GM12878 (cell line): ENCODE data around the gene C22orf31. TPM values are rescaled to one million over a fixed set of nuclear protein-coding genes. Genes with fewer than 3 reads are reported as not detected.

Source experiments
- ATAC-seq: fragments of 200-7000 bp; cut with Tn5 transposase; 3 replicates; pipeline ENCODE4 v1.9.1; 2020; ENCODE audit warnings: mild to moderate bottlenecking, moderate library complexity
- BruUV-seq: library from RNA; stranded (reverse); fragments of 400-500 nt; replicated peaks from 2 replicates; lab custom pipeline; 2021; lab: Mats Ljungman, UMichigan
- CTCF ChIA-PET: fragments of 300-600 bp; sonication (Branson Sonifier 250); formaldehyde crosslinking; extraction: SDS; loops from one replicate; lab custom pipeline; 2021; ENCODE audit warnings: inconsistent platforms; lab: Yijun Ruan, JAX
- POLR2A ChIA-PET: fragments of 350-600 bp; formaldehyde crosslinking; extraction: SDS; loops from one replicate; lab custom pipeline; 2021; ENCODE audit warnings: inconsistent platforms; lab: Charles Lee
- RAD21 ChIA-PET: fragments of 300-600 bp; sonication (Branson Sonifier 250); formaldehyde crosslinking; loops from one replicate; lab custom pipeline; 2023; ENCODE audit warnings: antibody characterized with exemption; ENCODE audit not compliant: unreplicated experiment; lab: Charles Lee
- SMC1A ChIA-PET: fragments of 300-600 bp; sonication (Branson Sonifier 250); formaldehyde crosslinking; loops from one replicate; lab custom pipeline; 2023; ENCODE audit not compliant: unreplicated experiment, uncharacterized antibody; lab: Charles Lee
- DNase-seq: peaks from one replicate; pipeline ENCODE4 v3.0.0-alpha.2; 2011; ENCODE audit warnings: low read depth, low spot score
- FAIRE-seq: peaks from 3 replicates; lab custom pipeline; 2011; peaks lifted over from hg19 to GRCh38; lab: Jason Lieb, UNC
- H2AFZ ChIP-seq: 2 replicates; pipeline ENCODE4 v1.6.0; 2011; ENCODE audit warnings: low read depth, low read length, control low read depth; ENCODE audit not compliant: control insufficient read depth
- H3K27ac ChIP-seq: 2 replicates; pipeline ENCODE4 v1.5.1; 2011; ENCODE audit warnings: control low read depth; ENCODE audit not compliant: control insufficient read depth, insufficient read depth
- H3K27me3 ChIP-seq, 2 experiments: replicated peaks in 1 of 2; 2 replicates each; pipeline versions ENCODE4 v1.6.0 to v1.6.1; 2011; ENCODE audit warnings: low read length in 1 of 2; ENCODE audit not compliant: control insufficient read depth in 2 of 2, insufficient read depth in 2 of 2
- H3K36me3 ChIP-seq, 2 experiments: 2 replicates each; pipeline ENCODE4 v1.5.1; 2011; ENCODE audit warnings: low read length in 1 of 2; ENCODE audit not compliant: control insufficient read depth in 2 of 2, insufficient read depth in 2 of 2
- H3K4me1 ChIP-seq: 2 replicates; pipeline ENCODE4 v1.6.1; 2011; ENCODE audit warnings: mild to moderate bottlenecking, low read length, moderate library complexity, mixed read lengths; ENCODE audit not compliant: control insufficient read depth, insufficient read depth
- H3K4me2 ChIP-seq: 2 replicates; pipeline ENCODE4 v1.6.0; 2011; ENCODE audit warnings: control low read depth; ENCODE audit not compliant: control insufficient read depth, insufficient read depth
- H3K4me3 ChIP-seq: fragments of 200-600 bp; sonication (generic); 2 replicates; pipeline ENCODE4 v1.5.1; 2016
- H3K79me2 ChIP-seq: 2 replicates; pipeline ENCODE4 v1.6.0; 2011; ENCODE audit warnings: low read length; ENCODE audit not compliant: control insufficient read depth, insufficient read depth
- H3K9ac ChIP-seq: 2 replicates; pipeline ENCODE4 v1.8.0; 2011; ENCODE audit warnings: low read length, control low read depth, mixed read lengths; ENCODE audit not compliant: control insufficient read depth, insufficient read depth
- H3K9me3 ChIP-seq: replicated peaks from 3 replicates; pipeline ENCODE4 v1.5.1; 2011; ENCODE audit warnings: mild to moderate bottlenecking, low read length; ENCODE audit not compliant: control insufficient read depth, insufficient read depth
- H4K20me1 ChIP-seq: 2 replicates; pipeline ENCODE4 v1.6.0; 2011; ENCODE audit not compliant: control insufficient read depth, insufficient read depth
- SMAD1 ChIP-seq: fragments of 450-650 bp; IDR thresholded peaks from 2 replicates; pipeline ENCODE4 v1.6.1; 2018; ENCODE audit warnings: mild to moderate bottlenecking, low read depth; ENCODE audit not compliant: partially characterized antibody
- WGBS: methylation state at CpG from one replicate; pipeline ENCODE4 v1.1.6; 2016; ENCODE audit warnings: low lambda C conversion rate; ENCODE audit not compliant: insufficient replicate concordance, insufficient coverage; ENCODE audit errors: missing lambda C conversion rate; 5-methylcytosine and 5-hydroxymethylcytosine counted together
- in situ Hi-C: fragments of 300-500 bp; cut with MboI; formaldehyde crosslinking; loops from 9 replicates; pipeline ENCODE4 v1.14.3; 2018; ENCODE audit warnings: mixed read lengths
- intact Hi-C: fragments of 100-400 bp; cut with micrococcal nuclease; formaldehyde crosslinking; loops from one replicate; pipeline ENCODE4 v1.14.2; 2022; ENCODE audit not compliant: unreplicated experiment
- polyA plus RNA-seq, 11 experiments: library from polyadenylated mRNA; depleted of rRNA in 4 of 11; unstranded in 6 of 11; stranded (reverse) in 5 of 11; fragments of >200 nt; fragmentation: Nextera tagmentation in 4 of 11; fragmentation: Illumina TruSeq in 1 of 11; extraction: Ambion mirVana in 4 of 11; extraction: Trizol in 1 of 11; gene quantifications; 1 replicate in 1 of 11; 2 replicates in 10 of 11; pipeline versions ENCODE4 v1.2.1 to v1.2.3, GENCODE V29; 2011 to 2016; ENCODE audit warnings: inconsistent platforms in 2 of 11, missing spikeins in 2 of 11, low read depth in 1 of 11
- total RNA-seq, 4 experiments: library from RNA; depleted of rRNA in 3 of 4; stranded (reverse); fragments of >200 nt in 3 of 4; fragmentation: Illumina TruSeq in 1 of 4; extraction: Trizol in 1 of 4; gene quantifications; 2 replicates each; pipeline versions ENCODE4 v1.2.1 to v1.2.3, GENCODE V29; 2013 to 2021
- TF ChIP-seq, protein P1 (sequence below): IDR thresholded peaks from 2 replicates; pipeline ENCODE4 v1.6.1; 2011; ENCODE audit warnings: borderline replicate concordance, low read depth, mild to moderate bottlenecking, moderate library complexity, low read length; ENCODE audit not compliant: insufficient read depth, poor library complexity, severe bottlenecking

Gene C22orf31
- total and polyA plus RNA-seq, 10 of the 15 experiments (the other 5 are each of a cell fraction or from before 2014, with no cell fraction given) = not detected

DNA sequence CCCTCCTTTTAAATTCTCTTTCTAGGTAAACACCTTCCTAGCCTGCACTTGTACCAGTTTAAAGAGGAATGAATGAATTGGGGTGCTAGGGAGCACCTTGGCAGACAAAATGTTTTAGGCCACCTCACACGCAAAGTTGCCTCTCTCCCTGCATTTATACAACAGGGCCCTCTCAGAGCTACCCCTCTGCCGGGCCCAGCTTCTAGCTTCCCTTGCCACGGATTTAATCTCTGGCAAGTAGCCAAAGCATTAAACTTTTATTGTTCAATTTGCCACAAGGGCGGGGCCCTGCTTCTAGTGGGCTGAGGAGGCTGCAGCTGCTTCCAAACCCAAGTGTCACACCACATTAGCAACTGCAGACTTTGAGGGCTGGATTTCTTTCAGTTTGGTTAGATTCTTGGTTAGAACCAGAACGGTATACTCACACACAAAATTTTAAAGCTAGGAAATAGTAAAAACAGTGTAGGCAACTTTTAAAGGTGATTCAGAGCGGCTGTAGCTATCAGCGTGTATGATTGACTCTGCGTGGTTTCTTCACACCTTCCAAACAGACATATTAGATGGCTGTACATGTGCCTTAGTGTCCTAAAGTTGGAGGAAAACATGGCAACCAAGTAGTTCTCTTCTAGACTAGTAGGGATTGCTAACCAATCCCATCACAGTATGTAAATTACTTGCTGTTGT, 17.7 kb upstream of the C22orf31 start:
- ATAC-seq (no peak), FAIRE-seq (no peak), DNase-seq (no peak)
- Histone ChIP-seq H3K79me2 (no peaks in the 10 kb centered on the region), H3K9me3 (no peaks in the 10 kb centered on the region), H3K36me3 (no peaks in the 10 kb centered on the region), H4K20me1 (no peaks in the 10 kb centered on the region), H2AFZ (no peak overlapping the region), H3K4me1 (0 out of 2 replicates have a peak, but pooled peaks cover 3% of the 10 kb centered on the region), H3K27ac (no peak overlapping the region), H3K9ac (no peak overlapping the region), H3K27me3 (peaks cover 0 to 4% of the 10 kb centered on the region in 2 experiments; a peak in 2 of 4 replicates), H3K4me2 (no peak overlapping the region)
- intact Hi-C loops = loop anchor here (5.0 kb wide), 2 partner anchors 73 to 123 kb away; no protein-coding TSS in a partner anchor
- ChIA-PET RAD21 (no interaction called here), CTCF (interaction anchor here (0.7 to 3.2 kb wide), 2 partner anchors 75 to 318 kb away, joined by 3 to 14 read pairs; no protein-coding TSS in a partner anchor), SMC1A (interaction anchor here (1.1 to 1.5 kb wide), 3 partner anchors 12 to 74 kb away, joined by 4 to 5 read pairs (median 5); no protein-coding TSS in a partner anchor), POLR2A (interaction anchor here (0.6 kb wide), 1 partner anchor 32 kb away, joined by 3 read pairs; no protein-coding TSS in a partner anchor)
- 50% methylated on average over 8 of the region's 8 CpGs for WGBS
- in situ Hi-C loops = no loop called here
- TF ChIP-seq SMAD1 = peak; percentile 28
- TF ChIP-seq, protein P1, sequence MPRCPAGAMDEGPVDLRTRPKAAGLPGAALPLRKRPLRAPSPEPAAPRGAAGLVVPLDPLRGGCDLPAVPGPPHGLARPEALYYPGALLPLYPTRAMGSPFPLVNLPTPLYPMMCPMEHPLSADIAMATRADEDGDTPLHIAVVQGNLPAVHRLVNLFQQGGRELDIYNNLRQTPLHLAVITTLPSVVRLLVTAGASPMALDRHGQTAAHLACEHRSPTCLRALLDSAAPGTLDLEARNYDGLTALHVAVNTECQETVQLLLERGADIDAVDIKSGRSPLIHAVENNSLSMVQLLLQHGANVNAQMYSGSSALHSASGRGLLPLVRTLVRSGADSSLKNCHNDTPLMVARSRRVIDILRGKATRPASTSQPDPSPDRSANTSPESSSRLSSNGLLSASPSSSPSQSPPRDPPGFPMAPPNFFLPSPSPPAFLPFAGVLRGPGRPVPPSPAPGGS = no peak
- TF ChIP-seq, all 136 proteins: peak for 1
- BruUV-seq = no TSS peak
- H3K4me3 ChIP-seq = no peak overlapping the region
